ENCODE data around the gene GCK. TPM values are rescaled to one million over a fixed set of nuclear protein-coding genes. Genes with fewer than 3 reads are reported as not detected.

Gene GCK
- polyA plus RNA-seq, 1 experiment: 0.35 TPM

- POLR2A ChIA-PET: no interaction called here
- no peak for TF ChIP-seq CTCF (IDR thresholded peaks at IDR 0.05; ENCODE audit: low read depth, low read length)
Observed at GRCh38 chr7:44225566-44226395, 36.5 kb upstream of the GCK start.

DNA sequence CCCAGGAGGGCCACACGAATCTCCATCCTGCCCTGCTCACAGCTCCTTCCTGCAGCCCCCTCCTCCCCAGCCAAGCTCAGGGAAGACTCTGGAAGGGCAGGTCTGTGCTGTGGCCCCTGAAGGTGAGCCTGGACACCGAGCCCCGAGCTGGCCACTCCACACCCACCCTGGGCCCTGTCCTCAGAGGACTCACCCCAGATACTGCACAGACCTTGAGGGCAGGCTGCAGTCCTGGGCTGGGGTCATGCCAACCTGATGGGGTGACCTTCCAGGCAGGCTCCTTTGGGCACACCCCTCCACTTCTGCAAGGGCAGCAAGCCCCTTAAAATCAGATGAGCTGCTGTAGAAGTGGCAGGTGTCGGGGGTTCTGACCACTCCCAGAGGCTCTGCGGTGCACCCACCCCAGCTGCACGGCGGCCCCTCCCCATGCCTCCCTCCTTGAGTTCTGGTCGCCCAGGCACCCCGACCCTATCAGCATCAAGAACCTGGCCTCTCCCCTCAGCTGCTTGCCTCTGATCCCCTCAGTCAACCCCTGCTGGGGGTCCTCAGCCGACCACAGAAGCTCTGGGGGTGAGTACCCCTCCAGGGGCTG is 35.8 kb upstream of the GCK start:
- ChIA-PET CTCF (no interaction called here), POLR2A (no interaction called here)
- peaks cover 47% of the 10 kb centered on the region for H3K27me3 ChIP-seq (ENCODE audit: control insufficient read depth, insufficient read depth, low read length)
- peaks cover 1% of the 10 kb centered on the region; the same call in 1 of the 2 replicates for H3K9me3 ChIP-seq (ENCODE audit: control insufficient read depth, insufficient read depth, low read length)
- no peak for DNase-seq (ENCODE audit: low read depth, low spot score)
- no peak overlapping the region for H3K4me3 ChIP-seq (ENCODE audit: low read depth, low read length)
- TF ChIP-seq CTCF (IDR thresholded peaks at IDR 0.05; ENCODE audit: low read depth, low read length): no peak
- H3K27ac ChIP-seq (ENCODE audit: low read depth, low read length): no peak overlapping the region

More at GRCh38 chr7:44225566-44226395, 36.5 kb upstream of the GCK start:
- Histone ChIP-seq H3K27me3 (ENCODE audit: control insufficient read depth, insufficient read depth, low read length) (peaks cover 51% of the 10 kb centered on the region), H3K27ac (ENCODE audit: low read depth, low read length) (no peak overlapping the region), H3K9me3 (ENCODE audit: control insufficient read depth, insufficient read depth, low read length) (no peaks in the 10 kb centered on the region; the same call in 1 of the 2 replicates), H3K4me3 (ENCODE audit: low read depth, low read length) (no peak overlapping the region)
- CTCF ChIA-PET: no interaction called here
- DNase-seq (ENCODE audit: low read depth, low spot score): no peak

DNA sequence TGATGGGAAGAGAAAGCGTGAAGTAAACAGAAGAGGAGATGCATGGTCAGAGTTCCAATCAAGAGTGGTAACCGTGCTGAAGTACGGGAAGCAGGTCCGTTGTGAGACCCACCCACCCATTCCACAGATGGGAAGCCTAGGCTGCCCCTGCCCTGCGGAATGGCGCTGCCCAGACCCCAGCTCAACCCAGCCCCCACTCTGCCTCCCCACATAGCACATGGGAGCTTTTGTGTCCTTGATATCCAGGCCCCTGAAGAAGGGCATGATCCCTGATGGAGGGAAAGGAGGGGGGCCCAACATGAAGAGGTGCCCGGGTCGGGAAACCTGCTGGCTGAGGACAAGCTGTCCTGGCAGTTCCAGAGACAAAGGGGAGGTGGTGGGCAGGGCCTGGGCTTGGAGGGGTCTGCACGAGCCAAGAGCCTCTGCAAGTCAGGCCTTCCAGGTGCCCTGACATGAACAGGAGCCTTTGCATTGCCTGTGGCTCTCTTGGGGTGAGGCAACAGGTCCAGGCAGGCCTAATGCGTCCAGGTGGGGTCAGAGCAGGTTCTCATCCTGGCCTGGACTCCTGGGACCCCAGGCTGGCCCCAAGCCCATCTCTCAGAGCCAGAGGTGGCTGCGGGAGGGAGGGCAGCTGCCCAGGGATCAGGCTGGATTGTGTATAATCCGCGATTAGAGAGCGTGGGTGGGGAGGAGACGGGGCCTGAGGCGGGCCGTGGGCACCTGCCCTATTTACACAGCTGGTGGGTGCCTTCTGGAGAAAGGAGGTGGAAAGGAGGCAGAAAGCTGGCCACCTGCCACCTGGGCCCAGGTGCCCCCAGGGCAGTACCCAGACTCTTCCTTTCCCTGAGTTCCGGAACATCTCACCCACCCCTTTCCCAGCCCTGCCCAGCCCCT is 35.1 kb upstream of the GCK start:
- ChIA-PET POLR2A (no interaction called here), CTCF (no interaction called here)
- H3K27me3 ChIP-seq (ENCODE audit: control insufficient read depth, insufficient read depth, low read length): peaks cover 43% of the 10 kb centered on the region
- no peak overlapping the region for H3K4me3 ChIP-seq (ENCODE audit: low read depth, low read length)
- no peak overlapping the region for H3K27ac ChIP-seq (ENCODE audit: low read depth, low read length)
- no peak for TF ChIP-seq CTCF (IDR thresholded peaks at IDR 0.05; ENCODE audit: low read depth, low read length)
- peaks cover 9% of the 10 kb centered on the region for H3K9me3 ChIP-seq (ENCODE audit: control insufficient read depth, insufficient read depth, low read length)
- no peak for DNase-seq (ENCODE audit: low read depth, low spot score)

GRCh38 chr7:44223362-44224079 is 34.3 kb upstream of the GCK start:
- ChIA-PET CTCF (no interaction called here), POLR2A (no interaction called here)
- DNase-seq (ENCODE audit: low read depth, low spot score): no peak
- no peak for TF ChIP-seq CTCF (IDR thresholded peaks at IDR 0.05; ENCODE audit: low read depth, low read length)
- H3K4me3 ChIP-seq (ENCODE audit: low read depth, low read length): no peak overlapping the region
- H3K27me3 ChIP-seq (ENCODE audit: control insufficient read depth, insufficient read depth, low read length): peaks cover 43% of the 10 kb centered on the region
- H3K27ac ChIP-seq (ENCODE audit: low read depth, low read length): no peak overlapping the region
- peaks cover 17% of the 10 kb centered on the region for H3K9me3 ChIP-seq (ENCODE audit: control insufficient read depth, insufficient read depth, low read length)

All from AG04450 (cell line).